Ishikawa (cell line): ENCODE measurements around the gene MYO1A.
A peak's percentile ranks its signal among the peaks of the same experiment; 100 is the strongest.

Source experiments
- CEBPB ChIP-seq: IDR thresholded peaks from 2 replicates; pipeline ENCODE4 v1.6.1; 2012
- CREB1 ChIP-seq: IDR thresholded peaks from 2 replicates; pipeline ENCODE4 v1.6.1; 2012; ENCODE audit warnings: low read depth
- EGR1 ChIP-seq: IDR thresholded peaks from 2 replicates; pipeline ENCODE4 v1.6.1; 2012
- EP300 ChIP-seq: IDR thresholded peaks from 2 replicates; pipeline ENCODE4 v1.6.1; 2012; ENCODE audit warnings: borderline replicate concordance
- FOXM1 ChIP-seq: IDR thresholded peaks from 2 replicates; pipeline ENCODE4 v1.6.1; 2012; ENCODE audit warnings: low read depth, borderline replicate concordance
- NFIC ChIP-seq: IDR thresholded peaks from 2 replicates; pipeline ENCODE4 v1.6.1; 2012
- RAD21 ChIP-seq: IDR thresholded peaks from 2 replicates; pipeline ENCODE4 v1.6.1; 2012; ENCODE audit warnings: low read depth
- TAF1 ChIP-seq: IDR thresholded peaks from 2 replicates; pipeline ENCODE4 v1.6.1; 2012; ENCODE audit warnings: low read depth, mild to moderate bottlenecking
- TCF12 ChIP-seq: IDR thresholded peaks from 2 replicates; pipeline ENCODE4 v1.6.1; 2012; ENCODE audit warnings: low read depth
- TEAD4 ChIP-seq: IDR thresholded peaks from 2 replicates; pipeline ENCODE4 v1.6.1; 2012
- YY1 ChIP-seq: IDR thresholded peaks from 2 replicates; pipeline ENCODE4 v1.6.1; 2012; ENCODE audit warnings: low read depth
- ZBTB7A ChIP-seq: IDR thresholded peaks from 2 replicates; pipeline ENCODE4 v1.6.1; 2012; ENCODE audit warnings: low read depth
- TF ChIP-seq, protein P1 (sequence below): IDR thresholded peaks from 2 replicates; pipeline ENCODE4 v1.6.1; 2012; ENCODE audit warnings: low read depth, mild to moderate bottlenecking
- TF ChIP-seq, protein P2 (sequence below): IDR thresholded peaks from 2 replicates; pipeline ENCODE4 v1.6.1; 2012
- TF ChIP-seq, protein P3 (sequence below): IDR thresholded peaks from 2 replicates; pipeline ENCODE4 v1.6.1; 2012

Gene MYO1A

DNA sequence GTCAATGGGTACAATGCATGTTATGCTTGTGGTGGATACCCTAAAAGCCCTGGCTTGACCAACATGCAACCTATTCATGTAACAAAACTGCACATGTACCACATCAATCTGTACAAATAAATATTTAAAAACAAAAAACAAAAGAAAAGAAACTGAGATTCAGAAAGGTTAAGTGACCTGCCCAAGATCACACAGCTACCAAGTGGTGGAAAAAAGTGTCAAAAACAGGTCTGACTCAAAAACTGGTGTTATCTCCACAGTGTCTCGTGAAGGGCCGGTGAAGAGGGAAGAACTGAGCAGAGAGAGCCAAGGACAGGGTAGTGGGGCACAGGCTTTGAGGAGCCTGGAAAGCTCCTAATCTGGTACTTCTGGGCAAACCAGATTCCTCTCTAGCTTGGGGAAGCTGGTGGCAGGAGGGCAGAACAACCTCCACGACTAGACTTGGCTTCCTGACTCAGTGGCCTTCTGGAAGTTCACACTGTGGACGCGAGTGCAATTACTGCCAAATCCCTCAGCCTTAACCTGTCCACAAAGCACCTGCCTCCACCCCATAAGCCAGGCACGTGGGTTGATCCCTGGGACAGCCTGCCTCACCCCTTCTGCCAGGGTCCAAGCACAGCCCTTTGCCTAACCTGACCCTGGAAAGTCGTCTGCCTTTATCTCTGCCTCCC, 59.1 kb downstream of the MYO1A start:
- TF ChIP-seq NFIC (no peak), FOXM1 (no peak), EGR1 (no peak), YY1 (no peak), CEBPB (no peak), TEAD4 (no peak), EP300 (no peak), TAF1 (no peak)
- TF ChIP-seq, protein P1, sequence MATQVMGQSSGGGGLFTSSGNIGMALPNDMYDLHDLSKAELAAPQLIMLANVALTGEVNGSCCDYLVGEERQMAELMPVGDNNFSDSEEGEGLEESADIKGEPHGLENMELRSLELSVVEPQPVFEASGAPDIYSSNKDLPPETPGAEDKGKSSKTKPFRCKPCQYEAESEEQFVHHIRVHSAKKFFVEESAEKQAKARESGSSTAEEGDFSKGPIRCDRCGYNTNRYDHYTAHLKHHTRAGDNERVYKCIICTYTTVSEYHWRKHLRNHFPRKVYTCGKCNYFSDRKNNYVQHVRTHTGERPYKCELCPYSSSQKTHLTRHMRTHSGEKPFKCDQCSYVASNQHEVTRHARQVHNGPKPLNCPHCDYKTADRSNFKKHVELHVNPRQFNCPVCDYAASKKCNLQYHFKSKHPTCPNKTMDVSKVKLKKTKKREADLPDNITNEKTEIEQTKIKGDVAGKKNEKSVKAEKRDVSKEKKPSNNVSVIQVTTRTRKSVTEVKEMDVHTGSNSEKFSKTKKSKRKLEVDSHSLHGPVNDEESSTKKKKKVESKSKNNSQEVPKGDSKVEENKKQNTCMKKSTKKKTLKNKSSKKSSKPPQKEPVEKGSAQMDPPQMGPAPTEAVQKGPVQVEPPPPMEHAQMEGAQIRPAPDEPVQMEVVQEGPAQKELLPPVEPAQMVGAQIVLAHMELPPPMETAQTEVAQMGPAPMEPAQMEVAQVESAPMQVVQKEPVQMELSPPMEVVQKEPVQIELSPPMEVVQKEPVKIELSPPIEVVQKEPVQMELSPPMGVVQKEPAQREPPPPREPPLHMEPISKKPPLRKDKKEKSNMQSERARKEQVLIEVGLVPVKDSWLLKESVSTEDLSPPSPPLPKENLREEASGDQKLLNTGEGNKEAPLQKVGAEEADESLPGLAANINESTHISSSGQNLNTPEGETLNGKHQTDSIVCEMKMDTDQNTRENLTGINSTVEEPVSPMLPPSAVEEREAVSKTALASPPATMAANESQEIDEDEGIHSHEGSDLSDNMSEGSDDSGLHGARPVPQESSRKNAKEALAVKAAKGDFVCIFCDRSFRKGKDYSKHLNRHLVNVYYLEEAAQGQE = no peak

DNA sequence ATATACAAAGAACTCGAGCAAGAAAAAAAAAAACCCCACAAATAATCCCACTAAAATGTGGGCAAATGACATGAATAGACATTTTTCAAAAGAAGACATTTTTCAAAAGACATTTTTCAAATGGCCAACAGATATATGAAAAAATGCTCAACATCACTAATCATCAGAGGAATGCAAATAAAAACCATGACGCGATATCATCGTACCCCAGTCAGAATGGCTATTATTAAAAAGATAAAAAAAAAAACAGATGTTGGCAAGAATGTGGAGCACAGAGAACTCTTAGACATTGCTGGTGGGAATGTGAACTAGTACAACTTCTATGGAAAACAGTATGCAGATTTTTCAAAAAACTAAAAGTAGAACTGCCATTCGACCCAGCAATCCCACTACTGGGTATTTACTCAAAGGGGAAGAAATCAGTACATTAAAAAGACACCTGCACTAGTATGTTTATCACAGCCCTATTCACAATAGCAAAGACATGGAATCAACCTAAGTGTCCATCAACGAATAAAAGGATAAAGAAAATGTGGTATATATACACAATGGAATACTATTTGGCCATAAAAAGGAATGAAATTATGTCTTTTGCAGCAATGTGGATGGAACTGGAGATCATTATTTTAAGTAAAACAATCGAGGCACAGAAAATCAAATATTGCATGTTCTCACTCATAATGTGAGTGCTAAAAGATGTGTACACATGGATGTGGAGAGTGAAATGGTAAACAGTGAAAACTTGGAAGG, 59.9 kb downstream of the MYO1A start:
- TF ChIP-seq EP300 = no peak
- TF ChIP-seq EGR1 = no peak
- TF ChIP-seq CREB1 = no peak
- no peak for TF ChIP-seq CEBPB
- TF ChIP-seq, protein P2, sequence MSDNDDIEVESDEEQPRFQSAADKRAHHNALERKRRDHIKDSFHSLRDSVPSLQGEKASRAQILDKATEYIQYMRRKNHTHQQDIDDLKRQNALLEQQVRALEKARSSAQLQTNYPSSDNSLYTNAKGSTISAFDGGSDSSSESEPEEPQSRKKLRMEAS = no peak
- TF ChIP-seq TAF1 = no peak
- no peak for TF ChIP-seq YY1
- TF ChIP-seq, protein P3, sequence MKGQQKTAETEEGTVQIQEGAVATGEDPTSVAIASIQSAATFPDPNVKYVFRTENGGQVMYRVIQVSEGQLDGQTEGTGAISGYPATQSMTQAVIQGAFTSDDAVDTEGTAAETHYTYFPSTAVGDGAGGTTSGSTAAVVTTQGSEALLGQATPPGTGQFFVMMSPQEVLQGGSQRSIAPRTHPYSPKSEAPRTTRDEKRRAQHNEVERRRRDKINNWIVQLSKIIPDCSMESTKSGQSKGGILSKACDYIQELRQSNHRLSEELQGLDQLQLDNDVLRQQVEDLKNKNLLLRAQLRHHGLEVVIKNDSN = no peak
- TF ChIP-seq TEAD4 = no peak
- TF ChIP-seq RAD21 = no peak

DNA sequence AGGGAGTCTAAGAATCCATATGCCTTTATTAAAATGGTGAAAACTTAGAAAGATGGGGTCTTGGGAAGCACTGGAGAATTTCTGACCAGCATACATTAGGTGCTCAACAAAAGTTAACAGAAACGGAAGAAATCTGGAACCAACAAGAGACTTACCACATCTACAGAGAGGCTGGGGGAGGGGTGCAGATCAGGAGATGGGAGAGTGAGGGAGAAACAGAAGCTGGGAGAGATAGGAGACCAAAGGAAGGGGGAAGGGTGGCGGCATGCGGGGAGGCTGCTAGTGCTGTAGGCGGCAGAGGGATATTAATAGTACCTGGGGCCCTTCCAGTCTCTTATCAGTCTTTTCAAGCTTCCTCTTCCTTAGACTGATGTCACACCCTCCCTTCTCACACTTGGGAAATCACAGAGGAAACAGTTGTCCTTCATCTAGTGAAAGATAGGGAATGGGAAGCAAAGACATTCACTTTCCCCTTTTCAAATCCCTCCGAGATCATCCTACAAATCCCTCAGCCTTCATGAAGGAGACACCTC, 61.7 kb downstream of the MYO1A start:
- TF ChIP-seq, protein P2 = no peak
- no peak for TF ChIP-seq EP300
- no peak for TF ChIP-seq CEBPB
- TF ChIP-seq CREB1 = no peak
- no peak for TF ChIP-seq TAF1

DNA sequence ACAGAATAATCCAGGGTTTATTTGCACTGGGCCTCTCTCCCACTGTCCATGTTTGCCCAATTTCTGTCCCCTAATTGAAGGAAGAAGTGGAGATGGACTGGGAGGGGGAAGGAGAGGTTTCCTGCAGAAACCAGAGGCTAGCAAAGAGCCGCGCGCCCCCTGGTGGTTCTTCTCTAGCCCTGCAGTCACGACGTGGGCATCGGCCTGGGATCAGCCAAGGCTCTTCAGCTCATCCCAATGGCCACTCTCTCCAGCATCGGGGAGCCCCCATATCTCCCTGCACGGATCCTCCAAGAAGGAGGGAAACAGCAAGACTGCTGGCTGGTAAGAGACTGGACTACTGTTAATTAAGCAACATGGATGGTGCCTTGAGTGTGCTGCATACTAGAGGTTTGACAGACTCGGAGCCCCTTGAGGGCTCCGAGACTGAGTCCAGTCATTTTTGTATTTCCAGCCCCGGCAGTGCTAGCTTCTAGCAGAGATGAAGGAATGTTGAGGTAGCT, 62.3 kb downstream of the MYO1A start:
- TF ChIP-seq ZBTB7A (no peak), NFIC (no peak), EP300 (no peak), FOXM1 (no peak), TCF12 (no peak), EGR1 (no peak), TAF1 (no peak), CEBPB (0 out of 2 replicates have a peak, but pooled peaks have one; percentile 8), TEAD4 (no peak), YY1 (no peak), CREB1 (no peak), RAD21 (peak; percentile 99)
- TF ChIP-seq, protein P3 = no peak
- TF ChIP-seq, protein P1 = no peak
- TF ChIP-seq, protein P2 = no peak

DNA sequence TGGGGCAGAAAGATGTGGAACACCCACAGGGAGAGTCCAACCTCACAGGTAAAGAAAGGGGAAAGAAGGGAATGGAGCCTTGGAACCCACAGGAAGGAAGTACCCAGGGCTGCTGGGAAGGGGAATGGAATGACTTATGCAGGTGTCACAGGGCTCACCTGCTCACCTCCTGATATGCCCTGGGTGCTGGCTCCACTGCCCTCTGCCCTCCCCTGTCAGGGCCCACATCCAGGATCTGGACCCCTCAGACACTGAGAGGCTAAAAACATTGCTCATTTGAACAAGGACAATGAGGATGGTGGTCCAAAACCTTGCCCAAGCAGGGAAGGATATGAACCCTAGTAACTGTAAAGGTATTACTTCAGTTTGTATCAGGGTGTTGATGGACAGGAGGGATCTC, 62.9 kb downstream of the MYO1A start:
- TF ChIP-seq EP300 = no peak
- no peak for TF ChIP-seq YY1
- TF ChIP-seq CEBPB = no peak
- no peak for TF ChIP-seq RAD21
- TF ChIP-seq EGR1 = no peak
- no peak for TF ChIP-seq TEAD4
- TF ChIP-seq, protein P3 = no peak
- TF ChIP-seq, protein P2 = no peak
- TF ChIP-seq NFIC = no peak
- TF ChIP-seq TAF1 = no peak
- TF ChIP-seq CREB1 = no peak
- TF ChIP-seq ZBTB7A = no peak
- no peak for TF ChIP-seq FOXM1
- TF ChIP-seq, protein P1 = no peak
- no peak for TF ChIP-seq TCF12
